ENCODE data around the gene DNAH11. TPM values are rescaled to one million over a fixed set of nuclear protein-coding genes. Genes with fewer than 3 reads are reported as not detected.

Gene DNAH11
- total RNA-seq, 1 donor from 2014 or later: 0.22 TPM

DNA sequence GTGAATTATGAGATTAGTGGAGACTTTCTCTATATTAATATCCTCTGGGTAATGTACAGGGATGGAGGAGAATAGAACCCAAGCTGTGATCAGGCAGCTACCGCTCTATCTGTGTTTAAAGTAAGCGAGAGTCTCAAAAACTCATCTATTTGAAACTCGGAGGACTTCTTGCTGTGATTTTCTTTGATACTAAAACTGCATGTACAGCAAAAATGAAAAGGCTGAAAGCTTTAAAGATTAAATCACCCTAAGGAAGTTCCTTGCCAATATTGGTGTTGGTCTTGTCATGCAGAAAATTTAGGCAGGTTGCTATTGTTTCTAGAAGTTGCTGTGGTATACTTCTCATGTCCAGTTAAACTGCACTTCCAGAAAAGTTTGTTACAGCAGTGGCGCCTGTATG is 110.8 kb downstream of the DNAH11 start:
- Mint-ChIP-seq H3K9me3 (ENCODE audit: unreplicated experiment) (peaks cover 2% of the 10 kb centered on the region), H3K27me3 (ENCODE audit: unreplicated experiment) (no peaks in the 10 kb centered on the region), H3K4me1 (ENCODE audit: low read depth, unreplicated experiment) (no peaks in the 10 kb centered on the region), H3K27ac (ENCODE audit: unreplicated experiment) (no peak overlapping the region), H3K36me3 (ENCODE audit: unreplicated experiment) (no peaks in the 10 kb centered on the region), H3K4me3 (ENCODE audit: unreplicated experiment) (no peak overlapping the region)
- TF ChIP-seq, protein P1, sequence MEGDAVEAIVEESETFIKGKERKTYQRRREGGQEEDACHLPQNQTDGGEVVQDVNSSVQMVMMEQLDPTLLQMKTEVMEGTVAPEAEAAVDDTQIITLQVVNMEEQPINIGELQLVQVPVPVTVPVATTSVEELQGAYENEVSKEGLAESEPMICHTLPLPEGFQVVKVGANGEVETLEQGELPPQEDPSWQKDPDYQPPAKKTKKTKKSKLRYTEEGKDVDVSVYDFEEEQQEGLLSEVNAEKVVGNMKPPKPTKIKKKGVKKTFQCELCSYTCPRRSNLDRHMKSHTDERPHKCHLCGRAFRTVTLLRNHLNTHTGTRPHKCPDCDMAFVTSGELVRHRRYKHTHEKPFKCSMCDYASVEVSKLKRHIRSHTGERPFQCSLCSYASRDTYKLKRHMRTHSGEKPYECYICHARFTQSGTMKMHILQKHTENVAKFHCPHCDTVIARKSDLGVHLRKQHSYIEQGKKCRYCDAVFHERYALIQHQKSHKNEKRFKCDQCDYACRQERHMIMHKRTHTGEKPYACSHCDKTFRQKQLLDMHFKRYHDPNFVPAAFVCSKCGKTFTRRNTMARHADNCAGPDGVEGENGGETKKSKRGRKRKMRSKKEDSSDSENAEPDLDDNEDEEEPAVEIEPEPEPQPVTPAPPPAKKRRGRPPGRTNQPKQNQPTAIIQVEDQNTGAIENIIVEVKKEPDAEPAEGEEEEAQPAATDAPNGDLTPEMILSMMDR (IDR thresholded peaks at IDR 0.05; ENCODE audit: partially characterized antibody, unreplicated experiment): no peak
- DNase-seq: no peak

DNA sequence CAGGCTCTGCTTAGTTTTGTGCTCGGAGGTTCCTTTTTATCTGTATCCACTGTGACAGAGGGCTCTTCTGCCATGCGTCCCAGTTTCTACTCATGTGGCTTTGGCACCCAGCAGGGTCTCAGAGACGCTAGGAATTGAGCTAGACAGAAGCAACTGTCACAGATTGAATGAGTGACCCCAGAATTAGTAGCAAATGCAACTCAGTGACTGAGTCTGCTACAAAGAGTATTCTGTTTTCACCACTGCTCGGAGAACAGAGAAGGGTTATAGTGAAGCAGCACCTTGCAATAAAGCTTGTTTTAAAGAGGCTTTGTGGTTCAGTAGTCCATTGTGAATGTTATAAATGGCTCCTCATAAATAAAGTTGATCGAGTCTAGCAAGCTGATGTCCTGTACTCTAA is 113.2 kb downstream of the DNAH11 start:
- no peak overlapping the region for H3K27ac Mint-ChIP-seq (ENCODE audit: unreplicated experiment)
- no peaks in the 10 kb centered on the region for H3K4me1 Mint-ChIP-seq (ENCODE audit: low read depth, unreplicated experiment)
- no peaks in the 10 kb centered on the region for H3K36me3 Mint-ChIP-seq (ENCODE audit: unreplicated experiment)
- no peaks in the 10 kb centered on the region for H3K27me3 Mint-ChIP-seq (ENCODE audit: unreplicated experiment)
- H3K9me3 Mint-ChIP-seq (ENCODE audit: unreplicated experiment): peaks cover 2% of the 10 kb centered on the region
- no peak for DNase-seq
- H3K4me3 Mint-ChIP-seq (ENCODE audit: unreplicated experiment): no peak overlapping the region
- TF ChIP-seq, protein P1 (IDR thresholded peaks at IDR 0.05; ENCODE audit: partially characterized antibody, unreplicated experiment): no peak

DNA sequence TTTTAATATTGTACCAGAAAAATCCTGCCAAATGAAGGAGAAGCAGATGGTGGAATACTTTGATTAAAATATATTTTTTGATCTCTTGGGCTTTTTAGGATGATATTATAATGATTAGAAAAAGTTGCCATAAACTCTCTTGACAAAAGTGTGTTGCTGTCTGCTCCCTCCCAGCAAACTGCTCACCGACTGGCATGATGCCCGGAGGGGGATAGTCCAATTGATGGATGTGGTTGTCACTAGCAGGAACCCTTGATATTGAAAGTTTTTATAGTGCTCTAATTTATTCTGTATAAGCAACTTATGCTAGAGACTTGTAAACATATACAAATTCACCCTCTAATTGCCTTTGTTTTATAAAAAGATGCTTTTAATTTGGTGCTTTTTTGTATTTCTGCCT is 114.0 kb downstream of the DNAH11 start:
- no peak overlapping the region for H3K27ac Mint-ChIP-seq (ENCODE audit: unreplicated experiment)
- H3K4me1 Mint-ChIP-seq (ENCODE audit: low read depth, unreplicated experiment): no peaks in the 10 kb centered on the region
- H3K9me3 Mint-ChIP-seq (ENCODE audit: unreplicated experiment): peaks cover 2% of the 10 kb centered on the region
- H3K4me3 Mint-ChIP-seq (ENCODE audit: unreplicated experiment): no peak overlapping the region
- H3K27me3 Mint-ChIP-seq (ENCODE audit: unreplicated experiment): no peaks in the 10 kb centered on the region
- H3K36me3 Mint-ChIP-seq (ENCODE audit: unreplicated experiment): no peaks in the 10 kb centered on the region
- no peak for DNase-seq
- TF ChIP-seq, protein P1 (IDR thresholded peaks at IDR 0.05; ENCODE audit: partially characterized antibody, unreplicated experiment): no peak

DNA sequence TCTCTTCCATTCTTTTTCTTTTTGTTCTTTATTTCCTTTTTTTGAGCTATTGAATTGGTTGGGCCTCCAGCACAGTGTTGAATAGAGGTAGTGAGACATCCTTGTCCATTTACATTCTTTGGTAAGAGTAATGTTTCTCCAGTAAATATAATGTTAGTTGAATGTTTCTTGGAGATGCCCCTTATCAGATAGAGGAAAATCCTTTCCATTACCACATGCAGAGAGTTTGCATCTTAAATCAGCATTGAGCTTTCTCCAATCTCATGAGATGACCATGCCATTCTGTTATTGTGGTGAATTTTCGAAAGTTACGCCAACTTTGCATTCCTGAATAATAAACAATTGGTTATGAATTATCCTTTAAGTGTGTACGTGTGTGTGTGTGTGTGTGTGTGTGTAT is 127.7 kb downstream of the DNAH11 start:
- no peak overlapping the region for H3K27ac Mint-ChIP-seq (ENCODE audit: unreplicated experiment)
- H3K4me3 Mint-ChIP-seq (ENCODE audit: unreplicated experiment): no peak overlapping the region
- H3K9me3 Mint-ChIP-seq (ENCODE audit: unreplicated experiment): no peaks in the 10 kb centered on the region

DNA sequence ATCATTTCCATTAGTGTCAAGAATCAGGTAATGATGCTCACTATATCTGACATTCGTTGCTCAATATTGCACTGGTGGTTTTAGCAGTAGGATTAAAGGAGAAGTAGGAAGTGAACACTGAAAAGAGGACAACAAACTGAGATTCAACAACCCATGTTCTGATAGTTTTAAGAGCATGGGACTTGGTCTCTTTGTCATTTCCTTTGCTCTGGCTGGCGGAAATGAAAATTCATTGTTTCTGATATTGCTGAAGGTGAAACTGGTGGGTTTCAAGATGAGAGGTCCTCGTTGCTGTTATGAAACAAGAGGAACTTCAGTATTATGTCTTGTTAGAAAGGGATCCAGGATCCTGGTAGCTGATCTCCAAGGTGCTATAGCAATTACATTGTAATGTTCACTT is 129.0 kb downstream of the DNAH11 start:
- no peak overlapping the region for H3K27ac Mint-ChIP-seq (ENCODE audit: unreplicated experiment)
- no peak overlapping the region for H3K4me3 Mint-ChIP-seq (ENCODE audit: unreplicated experiment)
- TF ChIP-seq, protein P1 (IDR thresholded peaks at IDR 0.05; ENCODE audit: partially characterized antibody, unreplicated experiment): no peak
- H3K27me3 Mint-ChIP-seq (ENCODE audit: unreplicated experiment): no peaks in the 10 kb centered on the region
- H3K9me3 Mint-ChIP-seq (ENCODE audit: unreplicated experiment): no peaks in the 10 kb centered on the region
- no peaks in the 10 kb centered on the region for H3K4me1 Mint-ChIP-seq (ENCODE audit: low read depth, unreplicated experiment)
- no peak for DNase-seq
- H3K36me3 Mint-ChIP-seq (ENCODE audit: unreplicated experiment): no peaks in the 10 kb centered on the region

More for the DNA sequence above, 127.7 kb downstream of the DNAH11 start:
- H3K27me3 Mint-ChIP-seq (ENCODE audit: unreplicated experiment): no peaks in the 10 kb centered on the region
- no peak for DNase-seq
- H3K36me3 Mint-ChIP-seq (ENCODE audit: unreplicated experiment): no peaks in the 10 kb centered on the region
- TF ChIP-seq, protein P1 (IDR thresholded peaks at IDR 0.05; ENCODE audit: partially characterized antibody, unreplicated experiment): no peak
- H3K4me1 Mint-ChIP-seq (ENCODE audit: low read depth, unreplicated experiment): no peaks in the 10 kb centered on the region

Measured in glutamatergic neuron (in vitro differentiated cells).